ENCODE measurements around the gene OSGEP. TPM values are rescaled to one million over a fixed set of nuclear protein-coding genes. Genes with fewer than 3 reads are reported as not detected.

OSGEP gene
- total RNA-seq, 1 donor from 2014 or later: 11.5 TPM

- ATAC-seq (peak; percentile 63), DNase-seq (ENCODE audit: low spot score) (no peak)
Measured at GRCh38 chr14:20434701-20435581, 19.7 kb downstream of the OSGEP start.

GRCh38 chr14:20429801-20430669 is 24.6 kb downstream of the OSGEP start:
- ATAC-seq (peak; percentile 36), DNase-seq (ENCODE audit: low spot score) (no peak)

GRCh38 chr14:20428802-20429201 is 25.8 kb downstream of the OSGEP start:
- DNase-seq (ENCODE audit: low spot score) (no peak), ATAC-seq (no peak)

- no peak for ATAC-seq
- no peak for DNase-seq (ENCODE audit: low spot score)
Measured at GRCh38 chr14:20428010-20428365, 26.6 kb downstream of the OSGEP start.

- no peak for DNase-seq (ENCODE audit: low spot score)
- ATAC-seq: peak; percentile 19
Measured at GRCh38 chr14:20427231-20428009, 27.2 kb downstream of the OSGEP start.

- DNase-seq (ENCODE audit: low spot score): no peak
- no peak for ATAC-seq
Measured at GRCh38 chr14:20424851-20425250, 29.8 kb downstream of the OSGEP start.

GRCh38 chr14:20422886-20423285 is 31.7 kb downstream of the OSGEP start:
- DNase-seq (ENCODE audit: low spot score) (no peak), ATAC-seq (no peak)

- no peak for ATAC-seq
- DNase-seq (ENCODE audit: low spot score): no peak
Measured at GRCh38 chr14:20421267-20421666, 33.3 kb downstream of the OSGEP start.

GRCh38 chr14:20419419-20419818 is 35.2 kb downstream of the OSGEP start:
- DNase-seq (ENCODE audit: low spot score) (no peak), ATAC-seq (no peak)

- no peak for ATAC-seq
- no peak for DNase-seq (ENCODE audit: low spot score)
Measured at GRCh38 chr14:20418501-20418909, 36.1 kb downstream of the OSGEP start.

GRCh38 chr14:20417250-20418186 is 37.1 kb downstream of the OSGEP start:
- ATAC-seq (no peak), DNase-seq (ENCODE audit: low spot score) (no peak)

- DNase-seq (ENCODE audit: low spot score): no peak
Measured at GRCh38 chr14:20416223-20416622, 38.4 kb downstream of the OSGEP start.

GRCh38 chr14:20415782-20416206 is 38.8 kb downstream of the OSGEP start:
- ATAC-seq (peak; percentile 48), DNase-seq (ENCODE audit: low spot score) (no peak)

More at GRCh38 chr14:20416223-20416622, 38.4 kb downstream of the OSGEP start:
- ATAC-seq: no peak

GRCh38 chr14:20413744-20414082 is 40.9 kb downstream of the OSGEP start:
- ATAC-seq: peak; percentile 30
- DNase-seq (ENCODE audit: low spot score): no peak

GRCh38 chr14:20412876-20413743 is 41.5 kb downstream of the OSGEP start, which contains the start of gene TEP1:
TSS of gene TEP1 (minus strand) at chr14:20413501. CDS start at chr14:20408439, 5,062 bp downstream.
- ATAC-seq (peak; percentile 97), DNase-seq (ENCODE audit: low spot score) (peak; percentile 89)

GRCh38 chr14:20412411-20412810 is 42.2 kb downstream of the OSGEP start:
- DNase-seq (ENCODE audit: low spot score) (no peak), ATAC-seq (peak; percentile 1)

GRCh38 chr14:20409226-20409625 is 45.4 kb downstream of the OSGEP start:
- DNase-seq (ENCODE audit: low spot score) (no peak), ATAC-seq (no peak)

GRCh38 chr14:20403521-20403920 is 51.1 kb downstream of the OSGEP start:
- no peak for DNase-seq (ENCODE audit: low spot score)
- ATAC-seq: no peak
